ENCODE results near the gene PHACTR2. TPM values are rescaled to one million over a fixed set of nuclear protein-coding genes. Genes with fewer than 3 reads are reported as not detected.
A peak's percentile ranks its signal among the peaks of the same experiment; 100 is the strongest.

Gene PHACTR2
- total and polyA plus RNA-seq, 2 of the 13 experiments (the other 11 are each of a cell fraction or from before 2014, with no cell fraction given), result 11.3 to 28.2 TPM

DNA sequence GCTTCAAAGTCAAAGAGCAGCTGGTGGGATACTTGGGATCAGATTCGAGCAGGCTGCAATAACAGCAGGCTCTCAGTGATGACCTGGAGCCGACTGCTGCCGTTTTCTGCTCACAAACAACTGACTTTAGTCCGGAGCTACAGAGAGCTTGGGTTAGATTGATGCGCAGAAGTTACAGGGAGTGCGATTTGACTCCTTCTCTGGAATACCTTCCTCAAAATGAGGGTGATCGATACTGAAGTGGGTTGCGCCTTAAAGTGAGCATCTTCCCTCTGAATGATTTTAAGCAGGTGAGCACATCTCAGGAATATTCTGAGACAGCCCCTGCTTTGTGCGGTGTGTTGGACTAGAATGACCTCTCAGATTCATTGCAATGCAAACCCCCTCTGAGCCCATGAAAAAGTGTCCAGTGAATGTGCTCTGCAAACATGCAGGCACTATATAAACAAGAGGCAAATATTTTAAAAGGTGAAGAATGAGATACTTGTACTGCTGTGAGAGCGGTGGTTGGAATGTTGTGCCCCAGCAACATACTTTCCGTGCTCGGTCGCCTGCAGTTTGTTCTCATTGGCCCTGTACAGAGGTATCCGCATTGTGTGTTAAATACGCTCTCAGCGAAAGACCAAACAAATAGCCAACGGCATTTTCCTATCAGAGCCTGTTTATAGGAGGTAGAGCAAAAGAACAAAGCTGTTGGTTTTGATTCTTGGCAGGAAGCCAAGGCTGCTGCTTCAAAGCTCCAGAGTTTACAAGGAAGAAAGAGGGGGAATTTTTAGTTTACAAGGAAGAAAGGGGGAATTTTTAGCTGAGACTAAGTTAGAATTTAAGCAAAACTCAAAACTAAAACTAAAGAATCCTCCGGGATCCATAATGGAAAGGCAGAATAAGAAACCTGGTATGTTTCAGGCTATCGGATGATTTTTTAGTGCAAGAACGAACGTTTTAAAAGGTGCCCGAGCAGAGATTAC is 67.7 kb downstream of the PHACTR2 start (continued):
- TF ChIP-seq, protein P1, sequence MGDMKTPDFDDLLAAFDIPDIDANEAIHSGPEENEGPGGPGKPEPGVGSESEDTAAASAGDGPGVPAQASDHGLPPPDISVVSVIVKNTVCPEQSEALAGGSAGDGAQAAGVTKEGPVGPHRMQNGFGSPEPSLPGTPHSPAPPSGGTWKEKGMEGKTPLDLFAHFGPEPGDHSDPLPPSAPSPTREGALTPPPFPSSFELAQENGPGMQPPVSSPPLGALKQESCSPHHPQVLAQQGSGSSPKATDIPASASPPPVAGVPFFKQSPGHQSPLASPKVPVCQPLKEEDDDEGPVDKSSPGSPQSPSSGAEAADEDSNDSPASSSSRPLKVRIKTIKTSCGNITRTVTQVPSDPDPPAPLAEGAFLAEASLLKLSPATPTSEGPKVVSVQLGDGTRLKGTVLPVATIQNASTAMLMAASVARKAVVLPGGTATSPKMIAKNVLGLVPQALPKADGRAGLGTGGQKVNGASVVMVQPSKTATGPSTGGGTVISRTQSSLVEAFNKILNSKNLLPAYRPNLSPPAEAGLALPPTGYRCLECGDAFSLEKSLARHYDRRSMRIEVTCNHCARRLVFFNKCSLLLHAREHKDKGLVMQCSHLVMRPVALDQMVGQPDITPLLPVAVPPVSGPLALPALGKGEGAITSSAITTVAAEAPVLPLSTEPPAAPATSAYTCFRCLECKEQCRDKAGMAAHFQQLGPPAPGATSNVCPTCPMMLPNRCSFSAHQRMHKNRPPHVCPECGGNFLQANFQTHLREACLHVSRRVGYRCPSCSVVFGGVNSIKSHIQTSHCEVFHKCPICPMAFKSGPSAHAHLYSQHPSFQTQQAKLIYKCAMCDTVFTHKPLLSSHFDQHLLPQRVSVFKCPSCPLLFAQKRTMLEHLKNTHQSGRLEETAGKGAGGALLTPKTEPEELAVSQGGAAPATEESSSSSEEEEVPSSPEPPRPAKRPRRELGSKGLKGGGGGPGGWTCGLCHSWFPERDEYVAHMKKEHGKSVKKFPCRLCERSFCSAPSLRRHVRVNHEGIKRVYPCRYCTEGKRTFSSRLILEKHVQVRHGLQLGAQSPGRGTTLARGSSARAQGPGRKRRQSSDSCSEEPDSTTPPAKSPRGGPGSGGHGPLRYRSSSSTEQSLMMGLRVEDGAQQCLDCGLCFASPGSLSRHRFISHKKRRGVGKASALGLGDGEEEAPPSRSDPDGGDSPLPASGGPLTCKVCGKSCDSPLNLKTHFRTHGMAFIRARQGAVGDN (CRISPR knock-in tag; IDR thresholded peaks at IDR 0.05), result no peak
- TF ChIP-seq ZNF282 (IDR thresholded peaks at IDR 0.05; ENCODE audit: partially characterized antibody) (no peak), ZFP36L2 (CRISPR knock-in tag; IDR thresholded peaks at IDR 0.05) (no peak), KDM2A (CRISPR knock-in tag; IDR thresholded peaks at IDR 0.05; ENCODE audit: borderline replicate concordance, low read depth) (peak; percentile 59; the same call in 1 of the 2 replicates), ZBTB34 (CRISPR knock-in tag; IDR thresholded peaks at IDR 0.05) (peak; percentile 97), FOXK1 (CRISPR knock-in tag; IDR thresholded peaks at IDR 0.05; ENCODE audit: borderline replicate concordance, low read depth) (peak; percentile 61; the same call in 1 of the 2 replicates), NBN (conservative IDR thresholded peaks at IDR 0.05) (no peak), ZNF790 (CRISPR knock-in tag; IDR thresholded peaks at IDR 0.05; ENCODE audit: borderline replicate concordance) (no peak), MXD4 (CRISPR knock-in tag; IDR thresholded peaks at IDR 0.05) (peak; percentile 56; the same call in 1 of the 2 replicates), SMC3 (IDR thresholded peaks at IDR 0.05; ENCODE audit: low read length) (peak; percentile 4)
- TF ChIP-seq, protein P2, sequence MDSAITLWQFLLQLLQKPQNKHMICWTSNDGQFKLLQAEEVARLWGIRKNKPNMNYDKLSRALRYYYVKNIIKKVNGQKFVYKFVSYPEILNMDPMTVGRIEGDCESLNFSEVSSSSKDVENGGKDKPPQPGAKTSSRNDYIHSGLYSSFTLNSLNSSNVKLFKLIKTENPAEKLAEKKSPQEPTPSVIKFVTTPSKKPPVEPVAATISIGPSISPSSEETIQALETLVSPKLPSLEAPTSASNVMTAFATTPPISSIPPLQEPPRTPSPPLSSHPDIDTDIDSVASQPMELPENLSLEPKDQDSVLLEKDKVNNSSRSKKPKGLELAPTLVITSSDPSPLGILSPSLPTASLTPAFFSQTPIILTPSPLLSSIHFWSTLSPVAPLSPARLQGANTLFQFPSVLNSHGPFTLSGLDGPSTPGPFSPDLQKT (CRISPR knock-in tag; IDR thresholded peaks at IDR 0.05; ENCODE audit: borderline replicate concordance), result no peak
- TF ChIP-seq, protein P3, sequence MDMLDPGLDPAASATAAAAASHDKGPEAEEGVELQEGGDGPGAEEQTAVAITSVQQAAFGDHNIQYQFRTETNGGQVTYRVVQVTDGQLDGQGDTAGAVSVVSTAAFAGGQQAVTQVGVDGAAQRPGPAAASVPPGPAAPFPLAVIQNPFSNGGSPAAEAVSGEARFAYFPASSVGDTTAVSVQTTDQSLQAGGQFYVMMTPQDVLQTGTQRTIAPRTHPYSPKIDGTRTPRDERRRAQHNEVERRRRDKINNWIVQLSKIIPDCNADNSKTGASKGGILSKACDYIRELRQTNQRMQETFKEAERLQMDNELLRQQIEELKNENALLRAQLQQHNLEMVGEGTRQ (IDR thresholded peaks at IDR 0.05; ENCODE audit: low read depth, low read length), result no peak
- TF ChIP-seq, protein P3 (CRISPR knock-in tag; IDR thresholded peaks at IDR 0.05; ENCODE audit: borderline replicate concordance), result no peak

Measured in HepG2 (cell line).